MM.1S (cell line): ENCODE results near the gene PYHIN1.

Experiments used
- CTCF ChIP-seq: fragments of 300-600 bp; sonication (generic); IDR thresholded peaks from 2 replicates; pipeline ENCODE4 v1.5.1; 2016; ENCODE audit warnings: antibody characterized with exemption, low read length, mixed read lengths
- EZH2 ChIP-seq: fragments of 300-600 bp; sonication (generic); optimal IDR thresholded peaks from 2 replicates; pipeline ENCODE3; 2017; ENCODE audit warnings: low read depth, mild to moderate bottlenecking, antibody characterized with exemption, low read length, mixed read lengths
- EZH2phosphoT487 ChIP-seq: fragments of 300-600 bp; sonication (generic); IDR thresholded peaks from 2 replicates; pipeline ENCODE4 v1.6.1; 2018; ENCODE audit warnings: antibody characterized with exemption, low read length

GRCh38 chr1:158942490-158942889 lies 11.1 kb downstream of the PYHIN1 start:
- TF ChIP-seq CTCF (no peak), EZH2 (no peak), EZH2phosphoT487 (no peak)
